ENCODE measurements around the gene CTIF.

CTIF gene

DNA sequence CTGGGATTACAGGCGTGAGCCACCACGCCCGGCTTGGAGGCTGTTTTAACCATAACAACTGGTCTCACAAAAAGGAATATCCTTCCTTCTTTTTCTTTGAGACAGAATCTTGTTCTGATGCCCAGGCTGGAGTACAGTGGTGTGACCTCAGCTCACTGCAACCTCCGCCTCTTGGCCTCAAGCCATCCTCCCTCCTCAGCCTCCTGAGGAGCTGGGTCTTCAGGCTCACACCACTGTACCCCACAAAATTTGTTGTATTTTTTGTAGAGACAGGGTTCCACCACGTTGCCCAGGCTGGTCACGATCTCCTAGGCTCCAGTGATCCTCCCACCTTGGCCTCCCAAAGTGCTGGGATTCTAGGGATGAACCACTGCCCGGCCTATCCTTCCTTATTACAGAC, 21.7 kb downstream of the CTIF start:
- Histone ChIP-seq H3K79me2 (ENCODE audit: insufficient read depth, low read length) (no peaks in the 10 kb centered on the region), H3K27me3 (ENCODE audit: low read length) (no peaks in the 10 kb centered on the region)

DNA sequence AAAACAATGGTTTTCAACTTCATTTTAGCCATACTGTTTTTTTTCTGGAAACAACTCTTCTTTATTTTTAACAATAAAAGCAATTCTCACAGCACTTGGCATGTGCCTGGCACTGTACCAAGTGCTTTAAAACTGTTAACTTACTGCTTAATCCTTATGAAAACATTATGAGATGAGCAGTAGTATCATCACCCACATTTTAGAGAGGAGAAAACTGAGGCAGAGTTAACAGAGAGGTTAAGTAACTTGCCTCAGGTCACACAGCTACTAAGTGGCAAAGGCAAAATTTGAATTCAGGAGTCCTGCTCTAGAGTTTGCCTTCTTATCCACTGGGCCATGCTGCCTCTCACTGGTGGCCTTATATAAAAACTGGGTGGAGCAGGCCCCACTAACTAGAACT, 23.2 kb downstream of the CTIF start:
- H3K9me3 ChIP-seq (ENCODE audit: insufficient read depth, low read length), result no peaks in the 10 kb centered on the region
- no peak overlapping the region for H2AFZ ChIP-seq (ENCODE audit: low read depth, low read length, severe bottlenecking)
- no peaks in the 10 kb centered on the region for H3K36me3 ChIP-seq (ENCODE audit: low read length)
- H3K4me3 ChIP-seq (ENCODE audit: insufficient read depth, low read length, poor library complexity, severe bottlenecking), result no peak overlapping the region
- no peaks in the 10 kb centered on the region for H3F3A ChIP-seq (ENCODE audit: insufficient read depth)
- no peaks in the 10 kb centered on the region for H4K20me1 ChIP-seq (ENCODE audit: low read depth, low read length)
- TF ChIP-seq, protein P1, sequence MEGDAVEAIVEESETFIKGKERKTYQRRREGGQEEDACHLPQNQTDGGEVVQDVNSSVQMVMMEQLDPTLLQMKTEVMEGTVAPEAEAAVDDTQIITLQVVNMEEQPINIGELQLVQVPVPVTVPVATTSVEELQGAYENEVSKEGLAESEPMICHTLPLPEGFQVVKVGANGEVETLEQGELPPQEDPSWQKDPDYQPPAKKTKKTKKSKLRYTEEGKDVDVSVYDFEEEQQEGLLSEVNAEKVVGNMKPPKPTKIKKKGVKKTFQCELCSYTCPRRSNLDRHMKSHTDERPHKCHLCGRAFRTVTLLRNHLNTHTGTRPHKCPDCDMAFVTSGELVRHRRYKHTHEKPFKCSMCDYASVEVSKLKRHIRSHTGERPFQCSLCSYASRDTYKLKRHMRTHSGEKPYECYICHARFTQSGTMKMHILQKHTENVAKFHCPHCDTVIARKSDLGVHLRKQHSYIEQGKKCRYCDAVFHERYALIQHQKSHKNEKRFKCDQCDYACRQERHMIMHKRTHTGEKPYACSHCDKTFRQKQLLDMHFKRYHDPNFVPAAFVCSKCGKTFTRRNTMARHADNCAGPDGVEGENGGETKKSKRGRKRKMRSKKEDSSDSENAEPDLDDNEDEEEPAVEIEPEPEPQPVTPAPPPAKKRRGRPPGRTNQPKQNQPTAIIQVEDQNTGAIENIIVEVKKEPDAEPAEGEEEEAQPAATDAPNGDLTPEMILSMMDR (IDR thresholded peaks at IDR 0.05; ENCODE audit: insufficient read depth, low read length, poor library complexity, severe bottlenecking), result no peak
- no peak for TF ChIP-seq EZH2phosphoT487 (conservative IDR thresholded peaks at IDR 0.05; ENCODE audit: low read length)
- H3K79me2 ChIP-seq (ENCODE audit: insufficient read depth, low read length), result no peaks in the 10 kb centered on the region
- H3K4me2 ChIP-seq (ENCODE audit: low read depth, low read length, poor library complexity, severe bottlenecking), result no peak overlapping the region
- H3K27me3 ChIP-seq (ENCODE audit: low read length), result no peaks in the 10 kb centered on the region
- no peak overlapping the region for H3K27ac ChIP-seq (ENCODE audit: low read depth, low read length)
- no peak overlapping the region for H3K9ac ChIP-seq (ENCODE audit: low read length)
- H3K9me2 ChIP-seq (replicated peaks; ENCODE audit: insufficient read depth, low read length), result no peaks in the 10 kb centered on the region

More for the DNA sequence above, 21.7 kb downstream of the CTIF start:
- no peaks in the 10 kb centered on the region for H3K36me3 ChIP-seq (ENCODE audit: low read length)
- H4K20me1 ChIP-seq (ENCODE audit: low read depth, low read length), result no peaks in the 10 kb centered on the region
- H3K9ac ChIP-seq (ENCODE audit: low read length), result no peak overlapping the region
- no peak overlapping the region for H3K4me3 ChIP-seq (ENCODE audit: insufficient read depth, low read length, poor library complexity, severe bottlenecking)
- H3K4me2 ChIP-seq (ENCODE audit: low read depth, low read length, poor library complexity, severe bottlenecking), result no peak overlapping the region
- H3K9me2 ChIP-seq (replicated peaks; ENCODE audit: insufficient read depth, low read length), result no peaks in the 10 kb centered on the region
- TF ChIP-seq, protein P1 (IDR thresholded peaks at IDR 0.05; ENCODE audit: insufficient read depth, low read length, poor library complexity, severe bottlenecking), result no peak
- TF ChIP-seq EZH2phosphoT487 (conservative IDR thresholded peaks at IDR 0.05; ENCODE audit: low read length), result no peak
- H3K27ac ChIP-seq (ENCODE audit: low read depth, low read length), result no peak overlapping the region
- no peak overlapping the region for H2AFZ ChIP-seq (ENCODE audit: low read depth, low read length, severe bottlenecking)
- no peaks in the 10 kb centered on the region for H3F3A ChIP-seq (ENCODE audit: insufficient read depth)
- H3K9me3 ChIP-seq (ENCODE audit: insufficient read depth, low read length), result no peaks in the 10 kb centered on the region

DNA sequence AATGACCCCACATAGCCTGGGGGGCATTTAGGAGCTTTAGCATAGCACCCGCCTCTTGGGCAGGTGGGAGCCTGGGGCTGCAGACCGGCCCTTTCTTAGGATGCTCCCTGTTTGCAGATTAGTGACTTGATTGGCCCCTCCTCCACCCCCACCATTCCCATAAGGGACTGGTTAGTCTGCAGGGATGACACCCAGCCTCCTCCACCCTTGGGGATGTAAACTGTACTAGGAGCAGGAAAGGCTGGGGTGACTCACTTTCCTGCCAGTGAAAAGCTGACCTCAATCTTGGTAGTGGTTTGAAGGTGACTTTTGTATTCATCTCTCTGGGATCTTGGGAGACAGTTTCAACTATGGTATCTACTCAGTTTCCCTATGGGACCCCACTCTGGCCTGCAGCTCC, 24.2 kb downstream of the CTIF start:
- H3K36me3 ChIP-seq (ENCODE audit: low read length), result no peaks in the 10 kb centered on the region
- H3K9me3 ChIP-seq (ENCODE audit: insufficient read depth, low read length), result no peaks in the 10 kb centered on the region
- H3K79me2 ChIP-seq (ENCODE audit: insufficient read depth, low read length), result no peaks in the 10 kb centered on the region
- H3F3A ChIP-seq (ENCODE audit: insufficient read depth), result no peaks in the 10 kb centered on the region
- TF ChIP-seq EZH2phosphoT487 (conservative IDR thresholded peaks at IDR 0.05; ENCODE audit: low read length), result no peak
- TF ChIP-seq, protein P1 (IDR thresholded peaks at IDR 0.05; ENCODE audit: insufficient read depth, low read length, poor library complexity, severe bottlenecking), result no peak
- H2AFZ ChIP-seq (ENCODE audit: low read depth, low read length, severe bottlenecking), result no peak overlapping the region
- H3K27me3 ChIP-seq (ENCODE audit: low read length), result no peaks in the 10 kb centered on the region
- no peaks in the 10 kb centered on the region for H4K20me1 ChIP-seq (ENCODE audit: low read depth, low read length)
- no peaks in the 10 kb centered on the region for H3K9me2 ChIP-seq (replicated peaks; ENCODE audit: insufficient read depth, low read length)
- no peak overlapping the region for H3K27ac ChIP-seq (ENCODE audit: low read depth, low read length)
- no peak overlapping the region for H3K4me3 ChIP-seq (ENCODE audit: insufficient read depth, low read length, poor library complexity, severe bottlenecking)
- no peak overlapping the region for H3K9ac ChIP-seq (ENCODE audit: low read length)
- no peak overlapping the region for H3K4me2 ChIP-seq (ENCODE audit: low read depth, low read length, poor library complexity, severe bottlenecking)
